Measurements from ENCODE around the gene GBA3. TPM values are rescaled to one million over a fixed set of nuclear protein-coding genes. Genes with fewer than 3 reads are reported as not detected.

GBA3 gene
- total RNA-seq, 6 experiments from 2014 or later: 15.4 to 115 (median 60.7) TPM

GRCh38 chr4:22814906-22815305 lies 122.2 kb downstream of the GBA3 start:
- no peak for ATAC-seq
- intact Hi-C loops (cut with DNase I): no loop called here
- WGBS (ENCODE audit: insufficient coverage, low coverage, low lambda C conversion rate, missing lambda C conversion rate): 60% methylated on average over 2 of the region's 2 CpGs
- Histone ChIP-seq H3K4me1 (no peaks in the 10 kb centered on the region), H3K9me3 (no peaks in the 10 kb centered on the region), H3K27me3 (no peaks in the 10 kb centered on the region), H3K36me3 (no peaks in the 10 kb centered on the region), H3K27ac (no peak overlapping the region), H3K4me3 (no peak overlapping the region)
- no peak for DNase-seq
- TF ChIP-seq CTCF (IDR thresholded peaks at IDR 0.05) (no peak), POLR2A (IDR thresholded peaks at IDR 0.05) (no peak)

- ATAC-seq (no peak), DNase-seq (no peak)
- TF ChIP-seq POLR2A (IDR thresholded peaks at IDR 0.05) (no peak), CTCF (IDR thresholded peaks at IDR 0.05) (no peak)
- Histone ChIP-seq H3K9me3 (no peaks in the 10 kb centered on the region), H3K4me3 (no peak overlapping the region), H3K27me3 (no peaks in the 10 kb centered on the region), H3K36me3 (peaks cover 0 to 3% (median 0%) of the 10 kb centered on the region in 4 donors), H3K27ac (no peak overlapping the region), H3K4me1 (no peaks in the 10 kb centered on the region)
- intact Hi-C loops (cut with DNase I): no loop called here
- 95% methylated on average over 6 of the region's 6 CpGs for WGBS (ENCODE audit: insufficient coverage, low coverage, low lambda C conversion rate, missing lambda C conversion rate)
These were observed 131.4 kb downstream of the GBA3 start for GRCh38 chr4:22824091-22824490.

- Histone ChIP-seq H3K4me3 (no peak overlapping the region), H3K9me3 (no peaks in the 10 kb centered on the region), H3K27me3 (no peaks in the 10 kb centered on the region), H3K27ac (no peak overlapping the region), H3K36me3 (no peaks in the 10 kb centered on the region), H3K4me1 (no peaks in the 10 kb centered on the region)
- TF ChIP-seq CTCF (IDR thresholded peaks at IDR 0.05) (no peak), POLR2A (IDR thresholded peaks at IDR 0.05) (no peak)
- intact Hi-C loops (cut with DNase I): no loop called here
- ATAC-seq (no peak), DNase-seq (no peak)
- 53% methylated on average over 5 of the region's 5 CpGs for WGBS (ENCODE audit: insufficient coverage, low coverage, low lambda C conversion rate, missing lambda C conversion rate)
These were observed 149.8 kb downstream of the GBA3 start for GRCh38 chr4:22842360-22843018.

GRCh38 chr4:22848332-22848731 lies 155.6 kb downstream of the GBA3 start:
- peaks cover 0 to 8% (median 3%) of the 10 kb centered on the region in 4 donors for H3K4me1 ChIP-seq
- no peak for DNase-seq
- TF ChIP-seq POLR2A (IDR thresholded peaks at IDR 0.05) (no peak), CTCF (IDR thresholded peaks at IDR 0.05) (no peak)
- no peaks in the 10 kb centered on the region for H3K9me3 ChIP-seq
- H3K27ac ChIP-seq: no peak overlapping the region
- WGBS (ENCODE audit: insufficient coverage, low coverage, low lambda C conversion rate, missing lambda C conversion rate): 86% methylated on average over 1 of the region's 1 CpG
- peak; percentile 68 to 88 (median 74) for ATAC-seq
- H3K36me3 ChIP-seq: no peaks in the 10 kb centered on the region
- intact Hi-C loops (cut with DNase I): no loop called here
- H3K27me3 ChIP-seq: no peaks in the 10 kb centered on the region
- H3K4me3 ChIP-seq: no peak overlapping the region

- Histone ChIP-seq H3K27ac (no peak overlapping the region), H3K36me3 (no peaks in the 10 kb centered on the region), H3K4me1 (peaks cover 0 to 8% (median 3%) of the 10 kb centered on the region in 4 donors), H3K27me3 (no peaks in the 10 kb centered on the region), H3K4me3 (no peak overlapping the region), H3K9me3 (no peaks in the 10 kb centered on the region)
- peak; percentile 61 to 77 (median 72) for ATAC-seq
- TF ChIP-seq POLR2A (IDR thresholded peaks at IDR 0.05): no peak
- TF ChIP-seq CTCF (IDR thresholded peaks at IDR 0.05): no peak
- no peak for DNase-seq
- intact Hi-C loops (cut with DNase I): no loop called here
These were observed 157.3 kb downstream of the GBA3 start for GRCh38 chr4:22850055-22850454.

Measured in right lobe of liver (tissue), 6 donors.